HTERT RPE-1 (cell line): ENCODE results near the gene RELCH.

Experiments used
- in situ Hi-C: fragments of 300-500 bp; cut with MboI; formaldehyde crosslinking; loops from 4 replicates; pipeline ENCODE4 v1.14.3; 2020; ENCODE audit warnings: low sequenced_read_pairs

Gene RELCH

DNA sequence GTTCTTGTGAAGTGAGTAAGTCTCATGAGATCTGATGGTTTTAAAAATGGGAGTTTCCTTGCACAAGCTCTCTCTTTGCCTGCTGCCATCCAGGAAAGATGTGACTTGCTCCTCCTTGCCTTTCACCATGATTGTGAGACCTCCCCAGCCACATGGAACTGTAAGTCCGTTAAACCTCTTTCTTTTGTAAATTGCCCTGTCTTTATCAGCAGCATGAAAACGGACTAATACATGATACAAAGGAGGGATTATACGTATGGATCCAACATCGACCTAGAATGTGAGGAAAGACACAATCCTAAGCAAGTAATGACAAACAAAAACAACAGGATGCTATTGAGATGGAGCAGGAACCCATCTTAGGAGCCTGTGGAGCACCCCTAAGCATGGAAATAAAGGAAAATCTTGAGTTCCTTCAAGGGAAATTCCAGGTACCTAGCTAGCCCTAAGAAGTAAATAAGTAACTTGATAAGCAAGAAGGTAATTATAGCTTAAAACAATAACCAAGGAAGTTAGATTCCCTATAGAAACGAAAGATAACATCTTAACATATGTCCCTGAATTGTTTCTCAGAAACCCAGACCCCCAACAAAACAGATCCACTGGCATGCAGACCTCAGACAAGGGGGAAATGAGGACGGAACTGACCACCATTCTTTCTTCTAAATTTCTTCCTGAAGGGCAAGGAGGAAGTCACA lies 136.6 kb downstream of the RELCH start:
- in situ Hi-C loops = no loop called here

- in situ Hi-C loops = no loop called here
These were observed 137.2 kb downstream of the RELCH start for GRCh38 chr18:62324181-62324828.

DNA sequence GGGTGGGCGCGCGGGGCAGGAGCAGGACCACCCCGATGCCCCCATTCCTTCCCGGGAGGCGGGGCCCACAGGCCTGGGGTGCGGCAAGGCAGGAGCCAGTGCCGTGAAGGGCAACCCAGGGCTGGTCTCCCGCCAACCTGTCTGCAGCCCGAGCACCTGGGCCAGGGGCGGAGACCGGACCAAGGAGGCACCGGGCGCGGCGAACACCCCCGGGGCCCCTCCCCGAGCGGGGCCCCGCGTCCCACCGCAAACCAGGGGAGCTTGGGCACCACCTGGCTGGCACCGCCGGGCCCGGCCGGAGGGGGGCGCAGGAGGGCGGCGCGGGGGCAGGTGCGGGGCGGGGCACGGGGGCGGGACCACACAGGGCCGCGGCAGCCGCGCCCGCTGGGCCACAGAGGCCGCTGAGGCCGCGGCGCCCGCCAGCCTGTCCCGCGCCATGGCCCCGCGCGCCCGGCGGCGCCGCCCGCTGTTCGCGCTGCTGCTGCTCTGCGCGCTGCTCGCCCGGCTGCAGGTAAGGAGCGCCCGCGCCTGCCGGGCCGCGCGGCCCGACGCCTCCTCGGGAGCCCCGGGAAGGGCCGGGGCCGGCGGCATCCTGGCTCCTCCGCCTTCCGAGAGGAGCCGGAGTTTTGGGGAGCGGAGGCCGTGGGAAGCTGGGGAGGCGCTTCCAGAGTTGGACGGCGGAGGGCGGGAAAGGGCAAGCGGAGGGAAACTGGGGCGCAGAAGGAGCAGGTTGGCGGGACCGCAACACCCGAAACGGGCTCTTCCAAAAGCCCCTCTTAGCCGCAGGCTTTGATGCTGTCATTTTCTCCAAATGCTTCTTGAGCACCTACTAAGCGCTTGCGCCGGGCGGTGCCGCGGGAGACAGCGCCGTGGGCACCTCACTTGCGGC lies 138.1 kb downstream of the RELCH start, which contains the start of gene TNFRSF11A:
Gene TNFRSF11A, plus strand, starts transcription at position 394 of the 889 bp plus-strand sequence. Its CDS starts 43 bp downstream, at position 437.
- in situ Hi-C loops = no loop called here

GRCh38 chr18:62325806-62326645 lies 139.0 kb downstream of the RELCH start:
- in situ Hi-C loops = no loop called here

- in situ Hi-C loops = no loop called here
These were observed 139.7 kb downstream of the RELCH start for GRCh38 chr18:62326646-62327348.

GRCh38 chr18:62327977-62328376 lies 140.9 kb downstream of the RELCH start:
- in situ Hi-C loops = no loop called here

GRCh38 chr18:62328586-62329525 lies 141.8 kb downstream of the RELCH start:
- in situ Hi-C loops = no loop called here

DNA sequence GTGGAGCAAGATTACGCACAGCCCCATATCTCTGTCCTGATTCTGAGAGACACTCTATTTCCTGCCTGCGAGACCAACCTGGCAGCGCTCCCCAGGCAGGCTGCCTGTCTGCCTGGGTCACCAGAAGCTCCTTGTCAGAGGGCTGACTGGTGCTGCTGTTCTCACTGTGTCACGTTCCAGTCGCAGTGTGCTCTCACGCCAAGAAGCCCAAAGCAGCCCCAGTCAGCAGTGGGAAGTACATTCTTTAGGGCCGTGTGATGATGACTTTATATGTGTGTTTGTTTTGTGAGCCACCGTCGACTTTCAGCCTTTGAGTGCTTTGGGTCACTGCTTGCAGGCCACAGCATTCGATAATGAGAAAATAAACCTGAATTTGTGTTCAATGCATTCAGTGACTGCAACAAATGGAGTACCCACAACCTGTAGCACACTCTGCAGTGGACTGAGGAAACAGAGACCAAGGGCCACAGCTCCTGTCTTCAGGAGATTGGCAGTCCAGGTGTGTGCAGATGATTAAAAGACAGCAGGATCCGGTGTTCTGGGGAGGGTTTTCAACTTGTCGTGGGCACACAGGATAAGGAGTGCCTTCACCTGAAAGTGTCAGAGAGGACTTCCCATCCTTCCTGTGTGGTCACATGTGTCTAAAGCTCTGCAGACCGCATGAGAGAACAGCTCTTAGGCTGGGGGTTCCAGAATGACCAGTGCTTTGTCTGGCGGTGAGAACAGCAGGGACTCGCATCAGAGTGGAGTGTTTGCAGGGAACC lies 142.8 kb downstream of the RELCH start:
- in situ Hi-C loops = no loop called here

GRCh38 chr18:62330650-62331049 lies 143.6 kb downstream of the RELCH start:
- in situ Hi-C loops = no loop called here

DNA sequence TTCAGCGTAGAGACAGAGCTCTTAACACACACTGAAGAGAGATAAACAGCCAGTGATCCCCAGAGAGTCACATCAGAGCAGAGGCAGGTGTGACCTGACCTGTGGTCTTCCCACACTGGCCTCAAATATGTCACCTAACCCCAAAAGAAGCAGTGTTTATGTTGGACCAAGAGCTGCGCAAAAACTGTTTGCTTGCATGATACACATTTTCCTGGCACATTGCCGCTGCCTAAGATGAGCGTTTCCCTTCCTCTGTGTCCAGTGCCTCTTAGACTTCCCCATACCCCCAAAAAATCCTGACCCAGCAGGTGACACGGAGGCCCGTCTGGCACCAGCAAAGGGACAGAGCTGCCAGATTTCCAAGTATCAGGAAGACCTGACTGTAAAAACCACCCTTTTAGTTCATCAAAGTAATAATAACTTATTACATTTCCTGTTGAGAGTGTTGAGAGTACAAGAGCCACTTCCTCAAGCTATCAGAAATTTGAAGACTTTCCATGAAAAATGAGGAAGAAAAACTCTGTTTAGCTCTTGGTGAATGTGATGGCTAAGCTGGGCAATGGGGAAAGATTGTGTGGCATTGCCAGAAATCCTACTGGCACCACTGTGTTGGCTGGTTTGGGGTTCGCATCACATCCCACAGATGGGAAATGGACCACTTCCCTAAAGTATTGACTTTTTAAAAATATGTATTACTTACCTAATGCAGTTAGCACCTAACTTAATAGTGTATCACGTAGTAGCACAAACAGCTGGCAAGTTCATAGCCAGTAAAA lies 144.7 kb downstream of the RELCH start:
- in situ Hi-C loops = no loop called here

GRCh38 chr18:62332431-62332830 lies 145.4 kb downstream of the RELCH start:
- in situ Hi-C loops = no loop called here

GRCh38 chr18:62332964-62333695 lies 146.1 kb downstream of the RELCH start:
- in situ Hi-C loops = no loop called here

GRCh38 chr18:62334120-62334519 lies 147.1 kb downstream of the RELCH start:
- in situ Hi-C loops = no loop called here

GRCh38 chr18:62335494-62335893 lies 148.4 kb downstream of the RELCH start:
- in situ Hi-C loops = no loop called here

DNA sequence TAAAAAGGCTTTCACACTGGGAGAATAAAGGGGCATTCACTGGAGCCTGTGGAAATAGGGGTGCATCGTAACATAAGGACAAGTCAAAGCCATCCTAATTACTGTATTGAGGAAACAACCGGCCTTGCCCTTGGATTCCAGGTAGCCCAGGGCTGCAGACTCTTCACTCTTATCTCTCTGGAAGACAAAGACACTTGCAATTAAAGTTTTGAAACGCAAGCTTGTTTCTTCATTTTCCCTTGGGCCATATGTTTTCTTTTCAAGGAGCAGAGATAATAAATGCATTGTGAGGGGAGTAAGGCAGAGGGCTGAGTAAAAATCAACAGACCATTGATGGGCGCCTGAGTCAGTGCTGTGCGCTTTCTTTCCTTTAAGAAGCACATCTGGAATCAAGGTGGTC lies 149.6 kb downstream of the RELCH start:
- in situ Hi-C loops = no loop called here

DNA sequence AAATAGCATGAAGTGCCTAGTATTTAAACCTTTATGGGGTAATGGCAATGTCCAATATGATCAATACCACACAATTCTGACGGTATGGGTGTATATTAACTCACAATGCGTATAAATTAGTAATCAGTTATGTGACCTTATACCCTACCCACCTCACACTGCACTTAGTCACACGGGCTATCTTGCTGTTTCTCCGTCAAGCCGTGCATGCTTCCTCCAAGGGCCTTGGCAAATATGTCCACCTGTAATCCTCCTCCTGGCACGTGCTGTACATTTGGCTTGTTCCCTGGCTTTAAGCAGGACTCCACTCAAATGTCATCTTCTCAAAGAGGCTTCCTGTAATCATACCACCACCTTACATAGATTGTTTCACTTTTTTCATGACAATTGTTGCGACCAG lies 150.3 kb downstream of the RELCH start:
- in situ Hi-C loops = no loop called here
